ENCODE data around the gene EXPH5.

GRCh38 chr11:108569896-108570295, 23.7 kb downstream of the EXPH5 start:
- no peak for TF ChIP-seq CTCF (IDR thresholded peaks at IDR 0.05)
- TF ChIP-seq POLR2A (IDR thresholded peaks at IDR 0.05), result no peak

All from uterus (tissue), 2 donors.